H9 (cell line): ENCODE measurements around the gene PAK2. TPM values are rescaled to one million over a fixed set of nuclear protein-coding genes. Genes with fewer than 3 reads are reported as not detected.

Source experiments
- DNase-seq: peaks from one replicate; pipeline ENCODE4 v3.0.0-alpha.2; 2017
- H2AFZ ChIP-seq: one replicate; pipeline ENCODE4 v1.6.1; 2013; ENCODE audit warnings: mild to moderate bottlenecking, low read length, control low read depth, moderate library complexity
- H2AK5ac ChIP-seq: 2 replicates; pipeline ENCODE4 v1.6.1; 2013; ENCODE audit warnings: low read length, control low read depth, mixed read lengths; ENCODE audit not compliant: insufficient read length
- H2BK120ac ChIP-seq: one replicate; pipeline ENCODE4 v1.6.1; 2013; ENCODE audit warnings: low read depth, mild to moderate bottlenecking, low read length, control low read depth, inconsistent platforms; ENCODE audit not compliant: poor library complexity, severe bottlenecking
- H2BK12ac ChIP-seq: 2 replicates; pipeline ENCODE4 v1.6.1; 2013; ENCODE audit warnings: low read length, control low read depth, mixed read lengths, low read depth; ENCODE audit not compliant: insufficient read length
- H2BK15ac ChIP-seq: 2 replicates; pipeline ENCODE4 v1.6.1; 2013; ENCODE audit warnings: low read depth, low read length, control low read depth
- H2BK20ac ChIP-seq: one replicate; pipeline ENCODE4 v1.6.1; 2013; ENCODE audit warnings: low read depth, mild to moderate bottlenecking, low read length, control low read depth, inconsistent platforms; ENCODE audit not compliant: poor library complexity, severe bottlenecking
- H2BK5ac ChIP-seq: 2 replicates; pipeline ENCODE4 v1.6.1; 2013; ENCODE audit warnings: low read length, control low read depth, mixed read lengths; ENCODE audit not compliant: insufficient read length
- H3K14ac ChIP-seq: 2 replicates; pipeline ENCODE4 v1.6.1; 2013; ENCODE audit warnings: low read length, control low read depth; ENCODE audit not compliant: insufficient read depth
- H3K18ac ChIP-seq: 2 replicates; pipeline ENCODE4 v1.6.1; 2013; ENCODE audit warnings: low read depth, mild to moderate bottlenecking, mixed read lengths, low read length, control low read depth; ENCODE audit not compliant: insufficient read length
- H3K23ac ChIP-seq: 2 replicates; pipeline ENCODE4 v1.6.1; 2013; ENCODE audit warnings: low read length, control low read depth, mixed read lengths, low read depth; ENCODE audit not compliant: insufficient read length
- H3K23me2 ChIP-seq: 2 replicates; pipeline ENCODE4 v1.6.1; 2013; ENCODE audit warnings: low read depth, mild to moderate bottlenecking, mixed read lengths, low read length, control low read depth; ENCODE audit not compliant: insufficient read length, poor library complexity, severe bottlenecking
- H3K27ac ChIP-seq: 2 replicates; pipeline ENCODE4 v1.5.1; 2013; ENCODE audit warnings: low read length, control low read depth, mixed read lengths, low read depth; ENCODE audit not compliant: insufficient read length
- H3K27me3 ChIP-seq: 2 replicates; pipeline ENCODE4 v1.6.1; 2013; ENCODE audit warnings: low read length, control low read depth, inconsistent platforms; ENCODE audit not compliant: insufficient read depth
- H3K4ac ChIP-seq: 2 replicates; pipeline ENCODE4 v1.6.1; 2013; ENCODE audit warnings: low read depth, mild to moderate bottlenecking, control low read depth, inconsistent platforms, low read length, moderate library complexity
- H3K4me1 ChIP-seq: 2 replicates; pipeline ENCODE4 v1.6.1; 2013; ENCODE audit warnings: low read length, control low read depth, inconsistent platforms; ENCODE audit not compliant: insufficient read depth
- H3K4me2 ChIP-seq: 2 replicates; pipeline ENCODE4 v1.6.1; 2013; ENCODE audit warnings: low read length, control low read depth, mixed read lengths; ENCODE audit not compliant: insufficient read length, insufficient read depth
- H3K56ac ChIP-seq: 2 replicates; pipeline ENCODE4 v1.6.1; 2013; ENCODE audit warnings: low read depth, mild to moderate bottlenecking, mixed read lengths, low read length, control low read depth; ENCODE audit not compliant: insufficient read length
- H3K79me1 ChIP-seq: 2 replicates; pipeline ENCODE4 v1.6.1; 2013; ENCODE audit warnings: low read depth, mild to moderate bottlenecking, moderate library complexity, low read length, control low read depth, inconsistent platforms; ENCODE audit not compliant: insufficient read depth, poor library complexity, severe bottlenecking
- H3K79me2 ChIP-seq: 2 replicates; pipeline ENCODE4 v1.6.1; 2013; ENCODE audit warnings: low read length, control low read depth, inconsistent platforms; ENCODE audit not compliant: insufficient read depth
- H3K9ac ChIP-seq: 2 replicates; pipeline ENCODE4 v1.6.1; 2013; ENCODE audit warnings: low read length, control low read depth, mixed read lengths; ENCODE audit not compliant: insufficient read length; ENCODE audit errors: extremely low read depth
- H3K9me3 ChIP-seq: one replicate; pipeline ENCODE4 v1.6.1; 2013; ENCODE audit warnings: low read depth, low read length, inconsistent platforms; ENCODE audit not compliant: control insufficient read depth
- H3T11ph ChIP-seq: one replicate; pipeline ENCODE4 v1.6.1; 2013; ENCODE audit warnings: mild to moderate bottlenecking, low read length, control low read depth, inconsistent platforms
- H4K20me1 ChIP-seq: one replicate; pipeline ENCODE4 v1.6.1; 2013; ENCODE audit not compliant: control insufficient read depth, insufficient read length, insufficient read depth
- H4K5ac ChIP-seq: 2 replicates; pipeline ENCODE4 v1.6.1; 2013; ENCODE audit warnings: low read depth, mild to moderate bottlenecking, mixed read lengths, low read length, control low read depth; ENCODE audit not compliant: insufficient read length
- H4K8ac ChIP-seq: replicated peaks from 2 replicates; pipeline ENCODE4 v1.6.1; 2013; ENCODE audit warnings: low read length, control low read depth, mixed read lengths, low read depth; ENCODE audit not compliant: insufficient read length
- H4K91ac ChIP-seq: 2 replicates; pipeline ENCODE4 v1.6.1; 2013; ENCODE audit warnings: low read depth, mild to moderate bottlenecking, moderate library complexity, mixed read lengths, low read length, control low read depth; ENCODE audit not compliant: insufficient read length
- H3K27ac Mint-ChIP-seq, 3 experiments: 2 replicates in 2 of 3; 3 replicates in 1 of 3; pipeline ENCODE4 v1.8.0; 2020 to 2021; ENCODE audit warnings: mixed read lengths in 3 of 3, mild to moderate bottlenecking in 1 of 3, moderate library complexity in 1 of 3
- H3K27me3 Mint-ChIP-seq: 2 replicates; pipeline ENCODE4 v1.8.0; 2021; ENCODE audit warnings: low read depth, mild to moderate bottlenecking, moderate library complexity, mixed read lengths
- H3K36me3 Mint-ChIP-seq, 3 experiments: 2 replicates in 2 of 3; 3 replicates in 1 of 3; pipeline ENCODE4 v1.8.0; 2020 to 2021; ENCODE audit warnings: low read depth in 3 of 3, mixed read lengths in 3 of 3; ENCODE audit not compliant: insufficient read depth in 1 of 3
- H3K4me1 Mint-ChIP-seq, 2 experiments: 2 replicates each; pipeline ENCODE4 v1.8.0; 2020; ENCODE audit warnings: mixed read lengths in 2 of 2
- H3K4me3 Mint-ChIP-seq, 2 experiments: 2 replicates in 1 of 2; 3 replicates in 1 of 2; pipeline ENCODE4 v1.8.0; 2020 to 2021; ENCODE audit warnings: mild to moderate bottlenecking in 2 of 2, mixed read lengths in 2 of 2, moderate library complexity in 1 of 2
- H3K9me3 Mint-ChIP-seq, 2 experiments: 2 replicates in 1 of 2; 3 replicates in 1 of 2; pipeline ENCODE4 v1.8.0; 2020; ENCODE audit warnings: mild to moderate bottlenecking in 2 of 2, mixed read lengths in 2 of 2, moderate library complexity in 1 of 2
- CTCF ChIP-seq: fragments of 200-600 bp; sonication (generic); conservative IDR thresholded peaks from 3 replicates; pipeline ENCODE4 v1.8.0; 2021; ENCODE audit warnings: antibody characterized with exemption, mild to moderate bottlenecking
- WGBS: extraction: QIAGEN DNeasy Blood & Tissue Kit; methylation state at CpG from one replicate; pipeline ENCODE4 v1.1.7; 2013; ENCODE audit warnings: missing lambda C conversion rate, low lambda C conversion rate, mixed read lengths; ENCODE audit not compliant: insufficient read length; ENCODE audit errors: extremely low coverage; 5-methylcytosine and 5-hydroxymethylcytosine counted together
- total RNA-seq: library from RNA; stranded (reverse); gene quantifications from 2 replicates; pipeline ENCODE4 v1.2.1, GENCODE V29; 2021

The PAK2 gene
- total RNA-seq, 1 experiment from 2014 or later = 65.7 TPM

GRCh38 chr3:196813903-196814302 is 74.2 kb downstream of the PAK2 start:
- H2AFZ ChIP-seq = no peak overlapping the region
- no peak overlapping the region for H3T11ph ChIP-seq
- H2BK15ac ChIP-seq = no peak overlapping the region
- H4K20me1 ChIP-seq = no peaks in the 10 kb centered on the region
- H2BK120ac ChIP-seq = no peak overlapping the region
- H3K9ac ChIP-seq = no peak overlapping the region
- no peak for TF ChIP-seq CTCF
- H3K4ac ChIP-seq = no peak overlapping the region
- H3K36me3 Mint-ChIP-seq = peaks cover 41 to 75% (median 63%) of the 10 kb centered on the region in 3 experiments; a peak in 6 of 7 replicates
- H3K9me3 Mint-ChIP-seq = peaks cover 0 to 4% of the 10 kb centered on the region in 2 experiments; a peak in 3 of 5 replicates
- no peak overlapping the region for H2BK12ac ChIP-seq
- no peak overlapping the region for H3K4me2 ChIP-seq
- no peak overlapping the region for H3K4me3 Mint-ChIP-seq
- no peaks in the 10 kb centered on the region for H3K4me1 Mint-ChIP-seq
- no peak overlapping the region for H2BK20ac ChIP-seq
- no peaks in the 10 kb centered on the region for H3K23me2 ChIP-seq
- H4K5ac ChIP-seq = no peak overlapping the region
- H2BK5ac ChIP-seq = no peak overlapping the region
- H3K18ac ChIP-seq = no peak overlapping the region
- no peaks in the 10 kb centered on the region for H3K9me3 ChIP-seq
- no CpG with 5 or more reads among the region's 5 CpGs for WGBS
- H3K27me3 Mint-ChIP-seq = no peaks in the 10 kb centered on the region
- H2AK5ac ChIP-seq = no peak overlapping the region
- H4K8ac ChIP-seq = no peak overlapping the region
- H3K56ac ChIP-seq = no peak overlapping the region
- H3K27ac ChIP-seq = no peak overlapping the region
- H3K79me2 ChIP-seq = no peaks in the 10 kb centered on the region
- no peaks in the 10 kb centered on the region for H3K79me1 ChIP-seq
- no peaks in the 10 kb centered on the region for H3K27me3 ChIP-seq
- no peaks in the 10 kb centered on the region for H3K4me1 ChIP-seq
- H3K14ac ChIP-seq = no peak overlapping the region
- H3K23ac ChIP-seq = no peak overlapping the region
- no peak overlapping the region for H4K91ac ChIP-seq
- H3K27ac Mint-ChIP-seq = no peak overlapping the region
- DNase-seq = no peak
